H9 (cell line): ENCODE measurements around the gene TTC3. TPM values are rescaled to one million over a fixed set of nuclear protein-coding genes. Genes with fewer than 3 reads are reported as not detected.

Experiments used
- DNase-seq: peaks from one replicate; pipeline ENCODE4 v3.0.0-alpha.2; 2017
- H2AFZ ChIP-seq: one replicate; pipeline ENCODE4 v1.6.1; 2013; ENCODE audit warnings: mild to moderate bottlenecking, low read length, control low read depth, moderate library complexity
- H2AK5ac ChIP-seq: 2 replicates; pipeline ENCODE4 v1.6.1; 2013; ENCODE audit warnings: low read length, control low read depth, mixed read lengths; ENCODE audit not compliant: insufficient read length
- H2BK120ac ChIP-seq: one replicate; pipeline ENCODE4 v1.6.1; 2013; ENCODE audit warnings: low read depth, mild to moderate bottlenecking, low read length, control low read depth, inconsistent platforms; ENCODE audit not compliant: poor library complexity, severe bottlenecking
- H2BK12ac ChIP-seq: 2 replicates; pipeline ENCODE4 v1.6.1; 2013; ENCODE audit warnings: low read length, control low read depth, mixed read lengths, low read depth; ENCODE audit not compliant: insufficient read length
- H2BK15ac ChIP-seq: 2 replicates; pipeline ENCODE4 v1.6.1; 2013; ENCODE audit warnings: low read depth, low read length, control low read depth
- H2BK20ac ChIP-seq: one replicate; pipeline ENCODE4 v1.6.1; 2013; ENCODE audit warnings: low read depth, mild to moderate bottlenecking, low read length, control low read depth, inconsistent platforms; ENCODE audit not compliant: poor library complexity, severe bottlenecking
- H2BK5ac ChIP-seq: 2 replicates; pipeline ENCODE4 v1.6.1; 2013; ENCODE audit warnings: low read length, control low read depth, mixed read lengths; ENCODE audit not compliant: insufficient read length
- H3K14ac ChIP-seq: 2 replicates; pipeline ENCODE4 v1.6.1; 2013; ENCODE audit warnings: low read length, control low read depth; ENCODE audit not compliant: insufficient read depth
- H3K18ac ChIP-seq: 2 replicates; pipeline ENCODE4 v1.6.1; 2013; ENCODE audit warnings: low read depth, mild to moderate bottlenecking, mixed read lengths, low read length, control low read depth; ENCODE audit not compliant: insufficient read length
- H3K23ac ChIP-seq: 2 replicates; pipeline ENCODE4 v1.6.1; 2013; ENCODE audit warnings: low read length, control low read depth, mixed read lengths, low read depth; ENCODE audit not compliant: insufficient read length
- H3K23me2 ChIP-seq: 2 replicates; pipeline ENCODE4 v1.6.1; 2013; ENCODE audit warnings: low read depth, mild to moderate bottlenecking, mixed read lengths, low read length, control low read depth; ENCODE audit not compliant: insufficient read length, poor library complexity, severe bottlenecking
- H3K27ac ChIP-seq: 2 replicates; pipeline ENCODE4 v1.5.1; 2013; ENCODE audit warnings: low read length, control low read depth, mixed read lengths, low read depth; ENCODE audit not compliant: insufficient read length
- H3K27me3 ChIP-seq: 2 replicates; pipeline ENCODE4 v1.6.1; 2013; ENCODE audit warnings: low read length, control low read depth, inconsistent platforms; ENCODE audit not compliant: insufficient read depth
- H3K4ac ChIP-seq: 2 replicates; pipeline ENCODE4 v1.6.1; 2013; ENCODE audit warnings: low read depth, mild to moderate bottlenecking, control low read depth, inconsistent platforms, low read length, moderate library complexity
- H3K4me1 ChIP-seq: 2 replicates; pipeline ENCODE4 v1.6.1; 2013; ENCODE audit warnings: low read length, control low read depth, inconsistent platforms; ENCODE audit not compliant: insufficient read depth
- H3K4me2 ChIP-seq: 2 replicates; pipeline ENCODE4 v1.6.1; 2013; ENCODE audit warnings: low read length, control low read depth, mixed read lengths; ENCODE audit not compliant: insufficient read length, insufficient read depth
- H3K56ac ChIP-seq: 2 replicates; pipeline ENCODE4 v1.6.1; 2013; ENCODE audit warnings: low read depth, mild to moderate bottlenecking, mixed read lengths, low read length, control low read depth; ENCODE audit not compliant: insufficient read length
- H3K79me1 ChIP-seq: 2 replicates; pipeline ENCODE4 v1.6.1; 2013; ENCODE audit warnings: low read depth, mild to moderate bottlenecking, moderate library complexity, low read length, control low read depth, inconsistent platforms; ENCODE audit not compliant: insufficient read depth, poor library complexity, severe bottlenecking
- H3K79me2 ChIP-seq: 2 replicates; pipeline ENCODE4 v1.6.1; 2013; ENCODE audit warnings: low read length, control low read depth, inconsistent platforms; ENCODE audit not compliant: insufficient read depth
- H3K9ac ChIP-seq: 2 replicates; pipeline ENCODE4 v1.6.1; 2013; ENCODE audit warnings: low read length, control low read depth, mixed read lengths; ENCODE audit not compliant: insufficient read length; ENCODE audit errors: extremely low read depth
- H3K9me3 ChIP-seq: one replicate; pipeline ENCODE4 v1.6.1; 2013; ENCODE audit warnings: low read depth, low read length, inconsistent platforms; ENCODE audit not compliant: control insufficient read depth
- H3T11ph ChIP-seq: one replicate; pipeline ENCODE4 v1.6.1; 2013; ENCODE audit warnings: mild to moderate bottlenecking, low read length, control low read depth, inconsistent platforms
- H4K20me1 ChIP-seq: one replicate; pipeline ENCODE4 v1.6.1; 2013; ENCODE audit not compliant: control insufficient read depth, insufficient read length, insufficient read depth
- H4K5ac ChIP-seq: 2 replicates; pipeline ENCODE4 v1.6.1; 2013; ENCODE audit warnings: low read depth, mild to moderate bottlenecking, mixed read lengths, low read length, control low read depth; ENCODE audit not compliant: insufficient read length
- H4K8ac ChIP-seq: replicated peaks from 2 replicates; pipeline ENCODE4 v1.6.1; 2013; ENCODE audit warnings: low read length, control low read depth, mixed read lengths, low read depth; ENCODE audit not compliant: insufficient read length
- H4K91ac ChIP-seq: 2 replicates; pipeline ENCODE4 v1.6.1; 2013; ENCODE audit warnings: low read depth, mild to moderate bottlenecking, moderate library complexity, mixed read lengths, low read length, control low read depth; ENCODE audit not compliant: insufficient read length
- H3K27ac Mint-ChIP-seq, 3 experiments: 2 replicates in 2 of 3; 3 replicates in 1 of 3; pipeline ENCODE4 v1.8.0; 2020 to 2021; ENCODE audit warnings: mixed read lengths in 3 of 3, mild to moderate bottlenecking in 1 of 3, moderate library complexity in 1 of 3
- H3K27me3 Mint-ChIP-seq: 2 replicates; pipeline ENCODE4 v1.8.0; 2021; ENCODE audit warnings: low read depth, mild to moderate bottlenecking, moderate library complexity, mixed read lengths
- H3K36me3 Mint-ChIP-seq, 3 experiments: 2 replicates in 2 of 3; 3 replicates in 1 of 3; pipeline ENCODE4 v1.8.0; 2020 to 2021; ENCODE audit warnings: low read depth in 3 of 3, mixed read lengths in 3 of 3; ENCODE audit not compliant: insufficient read depth in 1 of 3
- H3K4me1 Mint-ChIP-seq, 2 experiments: 2 replicates each; pipeline ENCODE4 v1.8.0; 2020; ENCODE audit warnings: mixed read lengths in 2 of 2
- H3K4me3 Mint-ChIP-seq, 2 experiments: 2 replicates in 1 of 2; 3 replicates in 1 of 2; pipeline ENCODE4 v1.8.0; 2020 to 2021; ENCODE audit warnings: mild to moderate bottlenecking in 2 of 2, mixed read lengths in 2 of 2, moderate library complexity in 1 of 2
- H3K9me3 Mint-ChIP-seq, 2 experiments: 2 replicates in 1 of 2; 3 replicates in 1 of 2; pipeline ENCODE4 v1.8.0; 2020; ENCODE audit warnings: mild to moderate bottlenecking in 2 of 2, mixed read lengths in 2 of 2, moderate library complexity in 1 of 2
- CTCF ChIP-seq: fragments of 200-600 bp; sonication (generic); conservative IDR thresholded peaks from 3 replicates; pipeline ENCODE4 v1.8.0; 2021; ENCODE audit warnings: antibody characterized with exemption, mild to moderate bottlenecking
- WGBS: extraction: QIAGEN DNeasy Blood & Tissue Kit; methylation state at CpG from one replicate; pipeline ENCODE4 v1.1.7; 2013; ENCODE audit warnings: missing lambda C conversion rate, low lambda C conversion rate, mixed read lengths; ENCODE audit not compliant: insufficient read length; ENCODE audit errors: extremely low coverage; 5-methylcytosine and 5-hydroxymethylcytosine counted together
- total RNA-seq: library from RNA; stranded (reverse); gene quantifications from 2 replicates; pipeline ENCODE4 v1.2.1, GENCODE V29; 2021

Gene TTC3
- total RNA-seq, 1 experiment from 2014 or later: 46.5 TPM

DNA sequence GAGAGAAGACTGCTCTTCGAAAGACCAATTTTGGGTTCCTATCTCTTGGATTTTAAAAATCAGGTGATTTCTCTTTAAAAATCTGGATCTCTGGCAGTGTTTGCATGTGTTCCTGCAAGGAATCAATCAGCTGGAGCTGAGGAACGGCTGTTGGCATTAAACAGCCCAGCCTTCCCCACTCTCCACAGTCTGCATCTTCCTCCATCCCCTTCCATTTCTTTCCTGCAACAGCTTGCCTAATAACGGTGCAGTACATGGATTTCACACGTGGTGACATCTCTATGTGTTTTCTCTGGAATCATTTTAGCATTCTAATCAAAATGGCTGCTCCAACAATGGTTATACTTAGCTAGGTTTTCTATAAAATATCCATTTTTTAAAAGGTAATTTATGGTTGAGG is 46.6 kb upstream of the TTC3 start:
- H3K27me3 Mint-ChIP-seq: peaks cover 31% of the 10 kb centered on the region
- 0 out of 5 replicates have a peak, but pooled peaks cover 0 to 3% of the 10 kb centered on the region in 2 experiments for H3K9me3 Mint-ChIP-seq
- H3K4ac ChIP-seq: no peak overlapping the region
- no peak overlapping the region for H3K4me3 Mint-ChIP-seq
- no peak overlapping the region for H4K8ac ChIP-seq
- no peaks in the 10 kb centered on the region for H3K36me3 Mint-ChIP-seq
- no peaks in the 10 kb centered on the region for H3K9me3 ChIP-seq
- WGBS: no CpG with 5 or more reads among the region's 4 CpGs
- no peak overlapping the region for H4K5ac ChIP-seq
- no peaks in the 10 kb centered on the region for H3K23me2 ChIP-seq
- no peaks in the 10 kb centered on the region; the same call in 1 of the 2 replicates for H3K27me3 ChIP-seq
- H3K27ac ChIP-seq: no peak overlapping the region
- peaks cover 4 to 5% of the 10 kb centered on the region in 2 experiments for H3K4me1 Mint-ChIP-seq
- DNase-seq: no peak
- peak overlapping the region in 1 of 3 experiments; percentile 53; a peak in 1 of 7 replicates for H3K27ac Mint-ChIP-seq
- TF ChIP-seq CTCF: no peak
- H3K14ac ChIP-seq: no peak overlapping the region
- H3K18ac ChIP-seq: no peak overlapping the region
- H4K20me1 ChIP-seq: no peaks in the 10 kb centered on the region
- no peak overlapping the region for H3K4me2 ChIP-seq
- H3K79me1 ChIP-seq: no peaks in the 10 kb centered on the region
- H3K79me2 ChIP-seq: no peaks in the 10 kb centered on the region
- H2BK12ac ChIP-seq: no peak overlapping the region
- no peak overlapping the region for H3K56ac ChIP-seq
- no peak overlapping the region for H2BK20ac ChIP-seq
- no peak overlapping the region for H2AK5ac ChIP-seq
- H3K23ac ChIP-seq: no peak overlapping the region
- H2BK120ac ChIP-seq: no peak overlapping the region
- H3K9ac ChIP-seq: no peak overlapping the region
- no peaks in the 10 kb centered on the region; the same call in 1 of the 2 replicates for H3K4me1 ChIP-seq
- H3T11ph ChIP-seq: no peak overlapping the region
- H2AFZ ChIP-seq: no peak overlapping the region
- no peak overlapping the region for H2BK15ac ChIP-seq
- H4K91ac ChIP-seq: no peak overlapping the region
- H2BK5ac ChIP-seq: no peak overlapping the region
